HG03196 (cell line): ENCODE measurements around the gene ERC2.
"Not testable (repeated sequence)": the region's sequence is repeated elsewhere in the genome, so short reads cannot be mapped to it uniquely, and the experiment has no call there.

Experiments used
- ATAC-seq: cut with Tn5 transposase; IDR thresholded peaks from one replicate; pipeline ENCODE4 v1.9.1; 2021; ENCODE audit not compliant: unreplicated experiment

ERC2 gene

GRCh38 chr3:56318891-56319290, 149.4 kb downstream of the ERC2 start:
- no peak for ATAC-seq

- ATAC-seq = no peak
Measured at GRCh38 chr3:56316944-56317343, 151.3 kb downstream of the ERC2 start.

- ATAC-seq = no peak
Measured at GRCh38 chr3:56314842-56315241, 153.4 kb downstream of the ERC2 start.

- no peak for ATAC-seq
Measured at GRCh38 chr3:56309465-56309864, 158.8 kb downstream of the ERC2 start.

GRCh38 chr3:56308471-56308870, 159.8 kb downstream of the ERC2 start:
- ATAC-seq = no peak

GRCh38 chr3:56304069-56304468, 164.2 kb downstream of the ERC2 start:
- no peak for ATAC-seq

GRCh38 chr3:56303487-56303886, 164.8 kb downstream of the ERC2 start:
- peak; percentile 67 for ATAC-seq

- ATAC-seq = no peak
Measured at GRCh38 chr3:56302417-56302816, 165.8 kb downstream of the ERC2 start.

GRCh38 chr3:56297281-56297840, 170.9 kb downstream of the ERC2 start:
- ATAC-seq = no peak

- no peak for ATAC-seq
Measured at GRCh38 chr3:56296361-56296760, 171.9 kb downstream of the ERC2 start.

- ATAC-seq = no peak
Measured at GRCh38 chr3:56295161-56295560, 173.1 kb downstream of the ERC2 start.

- ATAC-seq = no peak
Measured at GRCh38 chr3:56294286-56294685, 174.0 kb downstream of the ERC2 start.

- no peak for ATAC-seq
Measured at GRCh38 chr3:56291953-56292352, 176.3 kb downstream of the ERC2 start.

GRCh38 chr3:56291244-56291680, 177.0 kb downstream of the ERC2 start:
- ATAC-seq = peak; percentile 43

- ATAC-seq = no peak
Measured at GRCh38 chr3:56290374-56290773, 177.9 kb downstream of the ERC2 start.

GRCh38 chr3:56288258-56288657, 180.0 kb downstream of the ERC2 start:
- no peak for ATAC-seq

GRCh38 chr3:56282341-56282740, 185.9 kb downstream of the ERC2 start:
- no peak for ATAC-seq

- ATAC-seq = no peak
Measured at GRCh38 chr3:56277236-56277635, 191.0 kb downstream of the ERC2 start.

- ATAC-seq = no peak
Measured at GRCh38 chr3:56275120-56275519, 193.1 kb downstream of the ERC2 start.

GRCh38 chr3:56269755-56270535, 198.3 kb downstream of the ERC2 start:
- no peak for ATAC-seq

GRCh38 chr3:56268616-56269383, 199.5 kb downstream of the ERC2 start:
- ATAC-seq = no peak

- not testable (repeated sequence) for ATAC-seq
Measured at GRCh38 chr3:56261852-56262251, 206.4 kb downstream of the ERC2 start.
